NCI-H2107 (cell line): ENCODE results near the gene KIF24.
"Not testable (repeated sequence)": the region's sequence is repeated elsewhere in the genome, so short reads cannot be mapped to it uniquely, and the experiment has no call there.

Source experiments
- DNase-seq: peaks from one replicate; lab custom pipeline; 2025; lab: John Stamatoyannopoulos, UW

KIF24 gene

DNA sequence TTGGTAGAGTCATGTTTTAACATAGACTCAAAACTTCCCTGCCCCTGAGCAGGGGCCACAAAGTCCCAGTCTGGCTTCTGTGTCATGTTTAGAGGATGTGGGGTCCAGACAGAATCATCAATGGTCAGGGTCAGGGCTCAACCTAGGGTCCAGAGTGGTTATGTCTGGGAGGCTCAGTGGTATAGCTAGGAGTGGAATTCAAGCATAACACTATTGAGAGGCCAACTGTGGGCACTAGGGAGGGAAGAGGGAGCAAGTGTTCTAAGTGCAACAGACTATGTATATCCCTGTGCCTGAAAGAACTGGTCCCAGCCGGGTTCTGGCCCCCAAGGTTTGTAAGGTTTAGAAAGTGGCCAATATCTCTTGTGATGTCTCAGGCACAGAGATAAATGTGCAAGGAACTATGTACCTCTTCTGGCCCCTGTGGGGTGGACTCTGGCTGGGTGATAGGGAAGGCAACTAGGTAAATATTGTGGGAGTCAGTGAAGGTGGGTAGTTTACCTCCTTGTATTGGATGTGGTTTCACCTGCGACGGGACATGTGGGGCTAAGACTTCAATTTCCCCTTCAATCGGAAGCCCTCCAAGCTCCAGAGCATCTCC is 33.6 kb upstream of the KIF24 start:
- no peak for DNase-seq

DNA sequence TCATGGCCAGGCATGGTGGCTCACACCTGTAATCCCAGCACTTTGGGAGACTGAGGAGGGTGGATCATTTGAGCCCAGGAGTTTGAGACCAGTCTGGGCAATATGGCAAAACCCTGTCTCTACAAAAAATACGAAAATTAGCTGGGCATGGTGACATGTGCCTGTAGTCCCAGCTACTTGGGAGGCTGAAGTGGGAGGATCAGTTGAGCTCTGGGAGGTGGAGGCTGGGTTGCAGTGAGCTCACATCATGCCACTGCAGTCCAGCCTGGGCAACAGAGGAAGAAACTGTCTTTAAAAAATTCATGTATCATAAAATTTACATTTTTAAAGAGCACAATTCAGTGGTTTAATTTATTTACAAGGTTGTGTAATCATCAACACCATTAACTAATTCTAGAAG is 23.9 kb upstream of the KIF24 start:
- not testable (repeated sequence) for DNase-seq

- DNase-seq = not testable (repeated sequence)
These were observed 23.1 kb upstream of the KIF24 start for GRCh38 chr9:34352122-34352652.

GRCh38 chr9:34349324-34349723 is 20.3 kb upstream of the KIF24 start:
- DNase-seq = no peak

- no peak for DNase-seq
These were observed 18.7 kb upstream of the KIF24 start for GRCh38 chr9:34347800-34348158.

DNA sequence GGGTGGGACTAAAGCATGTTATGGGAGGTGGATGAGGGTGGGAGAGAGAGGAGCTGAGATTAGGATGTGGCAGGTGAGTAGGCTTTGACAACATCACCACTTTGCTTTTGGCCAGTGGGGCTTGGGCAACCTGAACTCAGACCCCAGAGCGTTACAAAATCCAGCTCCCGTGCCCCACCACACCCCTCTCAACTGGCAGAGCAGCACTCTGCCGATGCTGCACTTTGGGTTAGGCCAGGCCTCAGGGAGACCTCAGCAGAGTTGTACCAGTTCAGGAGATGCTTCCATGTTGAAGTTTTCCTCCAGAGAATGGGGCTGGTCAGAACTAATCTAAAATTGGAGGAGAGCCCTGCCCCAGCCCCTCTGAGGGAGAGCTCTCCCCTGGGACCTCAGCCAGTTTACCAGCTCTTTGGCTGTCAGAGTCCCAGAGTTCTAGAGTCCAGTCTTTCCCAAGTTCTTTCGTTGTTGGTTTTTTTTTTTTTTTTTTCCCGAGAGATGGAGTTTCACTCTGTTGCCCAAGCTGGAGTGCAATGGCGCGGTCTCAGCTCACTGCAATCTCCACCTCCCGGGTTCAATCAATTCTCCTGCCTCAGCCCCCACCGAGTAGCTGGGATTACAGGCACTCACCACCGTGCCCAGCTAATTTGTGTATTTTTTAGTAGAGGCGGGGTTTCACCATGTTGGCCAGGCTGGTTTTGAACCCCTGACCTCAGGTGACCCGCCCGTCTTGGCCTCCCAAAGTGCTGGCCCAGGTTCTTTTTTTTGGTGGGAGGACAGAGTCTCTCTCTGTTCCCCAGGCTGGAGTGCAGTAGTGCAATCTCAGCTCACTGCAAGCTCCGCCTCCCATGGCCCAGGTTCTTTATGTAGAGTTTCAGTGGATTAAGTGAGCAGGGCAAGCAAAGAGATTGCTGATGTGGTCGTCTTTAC is 18.1 kb upstream of the KIF24 start:
- no peak for DNase-seq

GRCh38 chr9:34343605-34344004 is 14.5 kb upstream of the KIF24 start:
- no peak for DNase-seq

- no peak for DNase-seq
These were observed 14.0 kb upstream of the KIF24 start for GRCh38 chr9:34343090-34343489.

GRCh38 chr9:34341659-34342295 is 12.7 kb upstream of the KIF24 start:
- DNase-seq = no peak

- no peak for DNase-seq
These were observed 9.8 kb upstream of the KIF24 start for GRCh38 chr9:34338665-34339385.

DNA sequence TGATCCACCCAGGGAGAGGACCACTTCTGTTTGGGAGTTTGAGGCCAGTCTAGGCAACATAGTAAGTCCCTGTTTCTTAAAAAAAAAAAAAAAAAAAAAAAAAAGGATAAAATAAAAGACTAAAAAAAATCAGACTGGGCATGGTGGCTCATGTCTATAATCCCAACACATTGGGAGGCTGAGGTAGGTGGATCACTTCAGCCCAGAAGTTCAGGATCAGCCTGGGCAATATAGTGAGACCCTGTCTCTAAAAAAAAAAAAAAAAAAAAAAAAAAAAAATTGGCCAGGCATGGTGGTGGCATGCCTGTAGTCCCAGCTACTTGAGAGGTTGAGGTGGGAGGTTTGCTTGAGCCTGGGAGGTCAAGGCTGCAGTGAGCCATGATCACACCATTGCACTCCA is 9.0 kb upstream of the KIF24 start:
- DNase-seq = not testable (repeated sequence)

- DNase-seq = no peak
These were observed 8.3 kb upstream of the KIF24 start for GRCh38 chr9:34337403-34337802.

DNA sequence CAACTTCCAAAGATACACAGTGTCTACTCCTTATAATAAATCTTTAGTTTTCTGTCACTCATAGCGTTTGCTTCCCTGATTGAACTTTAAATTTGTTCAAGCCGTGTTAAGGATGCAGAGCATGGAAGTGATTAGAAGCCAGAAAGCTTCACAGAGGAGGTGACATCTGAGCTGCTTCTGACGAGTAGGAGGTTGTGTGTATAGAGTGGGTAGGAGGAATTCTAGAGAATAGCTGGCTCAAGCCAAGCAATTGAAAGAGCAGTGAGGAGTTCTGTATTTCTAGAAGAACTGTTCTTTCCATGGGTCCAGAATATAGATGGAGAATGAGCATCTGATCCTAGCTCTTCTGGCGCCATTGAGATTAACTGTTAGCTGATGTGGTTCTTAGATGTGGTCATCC is 6.3 kb upstream of the KIF24 start:
- DNase-seq = no peak

DNA sequence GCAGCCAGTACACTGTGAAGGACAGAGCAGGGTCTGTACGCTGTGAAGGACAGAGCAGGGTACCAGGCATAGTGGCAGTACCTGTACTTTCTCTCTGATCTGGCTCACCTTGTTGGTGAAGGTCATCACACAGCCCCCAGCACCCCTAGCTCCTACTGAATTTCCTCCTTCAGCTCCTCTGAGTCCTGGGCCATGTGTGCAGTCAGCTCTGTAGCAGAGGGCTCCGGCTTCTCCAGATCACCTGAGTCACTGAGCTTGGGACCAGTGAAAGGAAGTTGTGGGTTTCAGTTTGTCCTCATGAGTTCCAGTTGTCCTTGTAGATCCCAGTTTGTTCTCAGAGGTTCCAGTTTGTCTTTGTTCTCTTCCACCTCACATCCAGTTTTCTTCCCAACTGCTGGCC is 5.8 kb upstream of the KIF24 start:
- no peak for DNase-seq

GRCh38 chr9:34334337-34334824 is 5.3 kb upstream of the KIF24 start:
- no peak for DNase-seq

- DNase-seq = no peak
These were observed 4.8 kb upstream of the KIF24 start for GRCh38 chr9:34333836-34334235.

DNA sequence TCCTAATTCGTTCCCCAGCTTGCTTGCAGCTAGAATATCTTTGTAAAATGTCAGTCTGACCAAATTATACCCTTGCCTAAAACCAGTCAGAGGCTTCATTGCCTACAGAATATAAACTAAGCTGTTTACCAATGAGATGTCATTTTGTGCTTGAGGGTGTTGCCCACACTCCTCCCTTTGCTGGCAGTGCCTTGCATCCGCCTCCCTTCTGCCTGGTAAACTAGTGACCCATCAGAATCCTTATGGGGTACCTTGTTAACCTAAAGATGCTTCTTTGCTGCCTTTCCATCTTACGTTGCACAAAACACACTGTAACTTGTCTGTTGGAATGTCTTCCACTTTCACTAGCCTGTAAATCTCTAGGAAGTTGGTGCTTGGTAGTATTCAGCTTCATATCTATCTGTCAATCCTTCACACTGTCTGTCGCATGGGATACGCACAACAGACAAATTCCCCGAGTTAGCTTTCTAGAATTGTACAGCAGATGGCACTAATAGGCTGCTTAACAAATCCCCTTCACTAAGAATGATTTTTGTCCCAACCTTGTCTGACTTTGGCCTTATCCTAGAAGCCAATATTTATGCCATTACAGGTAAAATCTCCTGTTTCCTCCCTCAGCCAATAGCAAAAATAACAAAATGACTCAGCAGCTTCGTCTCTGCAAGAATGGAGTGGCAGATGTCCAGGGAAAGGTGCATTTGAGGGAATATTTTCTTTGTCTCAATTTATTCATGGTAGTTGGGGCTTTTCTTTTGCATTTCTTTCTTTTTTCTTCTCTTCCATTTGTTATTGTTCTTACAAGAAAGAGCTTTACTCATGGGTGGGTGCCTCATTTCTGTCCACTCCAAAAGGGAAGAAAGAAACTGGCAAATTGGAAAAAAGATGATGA is 3.3 kb upstream of the KIF24 start:
- peak; percentile 19 for DNase-seq

- DNase-seq = no peak
These were observed 2.1 kb upstream of the KIF24 start for GRCh38 chr9:34331196-34331595.

GRCh38 chr9:34328500-34328986 is 525 bp downstream of the KIF24 start:
- no peak for DNase-seq

DNA sequence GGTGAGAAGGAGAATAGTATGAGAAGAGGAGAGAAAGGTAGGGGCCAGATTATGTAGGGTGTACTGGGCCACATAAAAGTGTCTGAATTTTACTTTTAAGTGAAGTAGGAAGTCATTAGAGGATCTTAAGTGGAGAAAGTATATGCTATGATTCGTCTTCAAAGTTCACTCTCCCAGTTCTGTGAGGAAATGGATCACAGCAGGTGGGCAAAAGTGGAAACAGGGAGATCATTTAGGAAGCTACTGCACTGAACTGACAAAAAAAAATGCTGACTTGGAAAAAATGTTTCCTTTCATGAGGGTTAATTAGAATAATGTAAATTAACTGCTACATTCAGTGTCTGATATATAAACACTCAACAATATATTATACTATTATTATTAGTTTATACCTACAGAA is 2.4 kb downstream of the KIF24 start:
- DNase-seq = no peak
